GM06990 (cell line): ENCODE measurements around the gene ADCK1.

Experiments used
- DNase-seq: peaks from one replicate; pipeline ENCODE4 v3.0.0-alpha.2; 2011; ENCODE audit not compliant: insufficient read length; ENCODE audit errors: extremely low read depth
- H3K27me3 ChIP-seq: replicated peaks from 2 replicates; pipeline ENCODE4 v1.6.0; 2011; ENCODE audit warnings: low read length; ENCODE audit not compliant: control insufficient read depth, insufficient read depth
- H3K36me3 ChIP-seq: 2 replicates; pipeline ENCODE4 v1.5.1; 2011; ENCODE audit warnings: low read length; ENCODE audit not compliant: control insufficient read depth, insufficient read depth
- H3K4me3 ChIP-seq: replicated peaks from 2 replicates; pipeline ENCODE4 v1.5.1; 2011; ENCODE audit warnings: low read depth, mild to moderate bottlenecking, control low read depth, low read length
- CTCF ChIP-seq: IDR thresholded peaks from 2 replicates; pipeline ENCODE4 v1.5.1; 2011; ENCODE audit warnings: low read length, control low read depth, mild to moderate bottlenecking, inconsistent platforms; ENCODE audit not compliant: insufficient read depth, poor library complexity, severe bottlenecking

ADCK1 gene

GRCh38 chr14:77878783-77879182, 78.9 kb downstream of the ADCK1 start:
- DNase-seq, result no peak
- TF ChIP-seq CTCF, result no peak
- H3K36me3 ChIP-seq, result no peaks in the 10 kb centered on the region; the same call in 1 of the 2 replicates
- no peaks in the 10 kb centered on the region for H3K27me3 ChIP-seq
- no peak overlapping the region for H3K4me3 ChIP-seq

GRCh38 chr14:77880056-77880455, 80.1 kb downstream of the ADCK1 start:
- TF ChIP-seq CTCF, result no peak
- no peak overlapping the region for H3K4me3 ChIP-seq
- no peak for DNase-seq

GRCh38 chr14:77882098-77882497, 82.2 kb downstream of the ADCK1 start:
- no peak for TF ChIP-seq CTCF
- H3K36me3 ChIP-seq, result no peaks in the 10 kb centered on the region; the same call in 1 of the 2 replicates
- no peak for DNase-seq
- no peak overlapping the region for H3K4me3 ChIP-seq
- no peaks in the 10 kb centered on the region for H3K27me3 ChIP-seq

More at GRCh38 chr14:77880056-77880455, 80.1 kb downstream of the ADCK1 start:
- no peaks in the 10 kb centered on the region for H3K27me3 ChIP-seq
- no peaks in the 10 kb centered on the region; the same call in 1 of the 2 replicates for H3K36me3 ChIP-seq

GRCh38 chr14:77882636-77883035, 82.7 kb downstream of the ADCK1 start:
- Histone ChIP-seq H3K4me3 (no peak overlapping the region), H3K36me3 (no peaks in the 10 kb centered on the region; the same call in 1 of the 2 replicates), H3K27me3 (no peaks in the 10 kb centered on the region)
- DNase-seq, result no peak
- no peak for TF ChIP-seq CTCF

- Histone ChIP-seq H3K36me3 (no peaks in the 10 kb centered on the region; the same call in 1 of the 2 replicates), H3K4me3 (no peak overlapping the region), H3K27me3 (no peaks in the 10 kb centered on the region)
- DNase-seq, result no peak
- no peak for TF ChIP-seq CTCF
Measured at GRCh38 chr14:77883131-77883846, 83.4 kb downstream of the ADCK1 start.

- H3K4me3 ChIP-seq, result no peak overlapping the region
- no peaks in the 10 kb centered on the region; the same call in 1 of the 2 replicates for H3K36me3 ChIP-seq
- no peaks in the 10 kb centered on the region for H3K27me3 ChIP-seq
- TF ChIP-seq CTCF, result no peak
- no peak for DNase-seq
Measured at GRCh38 chr14:77883847-77884238, 83.9 kb downstream of the ADCK1 start.
